ENCODE results near the gene FAM131B.

The FAM131B gene

DNA sequence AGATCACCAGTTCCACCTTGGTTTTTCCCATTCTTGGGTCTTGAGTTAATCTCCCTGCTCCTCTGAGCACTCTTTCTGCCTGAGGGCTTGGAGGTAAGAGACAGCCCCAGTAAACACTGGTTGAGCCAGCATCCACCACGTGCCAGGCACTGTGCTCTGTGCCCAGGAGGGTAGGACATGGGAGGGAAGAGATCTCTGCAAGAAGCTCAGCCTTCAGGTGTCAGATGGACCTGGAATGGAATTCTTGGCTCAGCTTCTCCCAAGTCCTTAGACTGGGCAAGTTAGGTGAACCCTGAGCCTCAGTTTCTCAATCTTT lies 21.1 kb upstream of the FAM131B start:
- DNase-seq (ENCODE audit: low read depth in 4 of 4, low spot score in 1 of 4): no peak

GRCh38 chr7:143382791-143383641 lies 20.5 kb upstream of the FAM131B start:
- no peak for DNase-seq (ENCODE audit: low read depth in 4 of 4, low spot score in 1 of 4)

DNA sequence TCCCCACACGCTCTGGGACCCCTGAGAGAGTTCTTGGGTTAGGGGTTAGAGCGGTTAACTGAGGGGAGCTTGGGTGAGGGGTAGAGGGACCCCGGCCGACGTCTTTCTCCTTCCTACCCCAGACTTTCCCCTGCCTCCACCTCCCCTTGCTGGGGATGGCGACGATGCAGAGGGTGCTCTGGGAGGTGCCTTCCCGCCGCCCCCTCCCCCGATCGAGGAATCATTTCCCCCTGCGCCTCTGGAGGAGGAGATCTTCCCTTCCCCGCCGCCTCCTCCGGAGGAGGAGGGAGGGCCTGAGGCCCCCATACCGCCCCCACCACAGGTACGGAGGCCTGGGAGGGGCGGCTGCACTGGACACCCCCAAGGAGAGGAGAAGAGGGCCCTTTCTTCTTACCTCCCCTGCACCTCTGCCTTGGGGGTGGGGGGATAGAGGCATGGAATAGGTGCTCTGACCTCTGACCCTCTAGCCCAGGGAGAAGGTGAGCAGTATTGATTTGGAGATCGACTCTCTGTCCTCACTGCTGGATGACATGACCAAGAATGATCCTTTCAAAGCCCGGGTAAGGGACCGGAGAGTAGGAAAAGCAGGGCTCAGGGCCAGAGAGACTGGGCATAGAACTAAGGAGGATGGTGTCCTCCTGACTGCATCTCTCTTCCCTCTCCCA lies 19.7 kb upstream of the FAM131B start:
- DNase-seq (ENCODE audit: low read depth in 4 of 4, low spot score in 1 of 4): no peak

GRCh38 chr7:143381427-143382125 lies 19.1 kb upstream of the FAM131B start:
- DNase-seq (ENCODE audit: low read depth in 4 of 4, low spot score in 1 of 4): peak in 1 of 4 experiments; percentile 13

- peak; percentile 65 to 89 (median 72) for DNase-seq (ENCODE audit: low read depth in 4 of 4, low spot score in 1 of 4)
Observed at GRCh38 chr7:143380646-143381426, 18.3 kb upstream of the FAM131B start, which contains the start of gene ZYX. Gene ZYX, plus strand, starts transcription at chr7:143381345. Its CDS starts 227 bp downstream, at chr7:143381572.

- DNase-seq (ENCODE audit: low read depth in 4 of 4, low spot score in 1 of 4): peak; percentile 77 to 82 (median 79)
Observed at GRCh38 chr7:143380260-143380645, 17.7 kb upstream of the FAM131B start.

GRCh38 chr7:143379611-143380259 lies 17.2 kb upstream of the FAM131B start:
- no peak for DNase-seq (ENCODE audit: low read depth in 4 of 4, low spot score in 1 of 4)

GRCh38 chr7:143376396-143376795 lies 13.9 kb upstream of the FAM131B start:
- no peak for DNase-seq (ENCODE audit: low read depth in 4 of 4, low spot score in 1 of 4)

- no peak for DNase-seq (ENCODE audit: low read depth in 4 of 4, low spot score in 1 of 4)
Observed at GRCh38 chr7:143375298-143376034, 13.0 kb upstream of the FAM131B start.

- DNase-seq (ENCODE audit: low read depth in 4 of 4, low spot score in 1 of 4): no peak
Observed at GRCh38 chr7:143374561-143374960, 12.0 kb upstream of the FAM131B start.

DNA sequence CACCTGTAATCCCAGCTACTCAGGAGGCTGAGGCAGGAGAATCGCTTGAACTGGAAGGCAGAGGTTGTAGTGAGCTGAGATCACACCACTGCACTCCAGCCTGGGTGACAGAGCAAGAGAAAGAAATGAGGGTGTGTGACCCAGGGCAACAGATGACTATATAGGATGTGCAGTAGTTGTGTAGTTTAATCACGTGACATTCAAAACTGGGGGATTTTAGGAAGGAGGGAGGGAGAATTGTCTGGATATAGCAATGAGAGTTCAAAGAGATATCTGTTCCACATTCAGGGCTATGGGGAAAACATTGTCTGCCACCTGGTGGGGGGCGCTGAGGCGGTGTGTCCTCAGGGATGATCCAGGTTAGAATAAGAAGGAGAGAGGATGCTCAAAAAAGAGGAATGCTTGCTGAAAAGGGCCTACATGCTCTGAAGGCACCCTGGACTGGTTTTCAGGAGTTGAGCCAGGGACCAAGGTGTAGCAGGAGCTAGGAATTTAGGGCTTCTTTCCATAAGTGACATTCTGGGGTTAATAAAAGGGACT lies 10.8 kb upstream of the FAM131B start:
- DNase-seq (ENCODE audit: low read depth in 4 of 4, low spot score in 1 of 4): no peak

GRCh38 chr7:143372070-143372469 lies 9.6 kb upstream of the FAM131B start:
- peak in 1 of 4 experiments; percentile 29 for DNase-seq (ENCODE audit: low read depth in 4 of 4, low spot score in 1 of 4)

DNA sequence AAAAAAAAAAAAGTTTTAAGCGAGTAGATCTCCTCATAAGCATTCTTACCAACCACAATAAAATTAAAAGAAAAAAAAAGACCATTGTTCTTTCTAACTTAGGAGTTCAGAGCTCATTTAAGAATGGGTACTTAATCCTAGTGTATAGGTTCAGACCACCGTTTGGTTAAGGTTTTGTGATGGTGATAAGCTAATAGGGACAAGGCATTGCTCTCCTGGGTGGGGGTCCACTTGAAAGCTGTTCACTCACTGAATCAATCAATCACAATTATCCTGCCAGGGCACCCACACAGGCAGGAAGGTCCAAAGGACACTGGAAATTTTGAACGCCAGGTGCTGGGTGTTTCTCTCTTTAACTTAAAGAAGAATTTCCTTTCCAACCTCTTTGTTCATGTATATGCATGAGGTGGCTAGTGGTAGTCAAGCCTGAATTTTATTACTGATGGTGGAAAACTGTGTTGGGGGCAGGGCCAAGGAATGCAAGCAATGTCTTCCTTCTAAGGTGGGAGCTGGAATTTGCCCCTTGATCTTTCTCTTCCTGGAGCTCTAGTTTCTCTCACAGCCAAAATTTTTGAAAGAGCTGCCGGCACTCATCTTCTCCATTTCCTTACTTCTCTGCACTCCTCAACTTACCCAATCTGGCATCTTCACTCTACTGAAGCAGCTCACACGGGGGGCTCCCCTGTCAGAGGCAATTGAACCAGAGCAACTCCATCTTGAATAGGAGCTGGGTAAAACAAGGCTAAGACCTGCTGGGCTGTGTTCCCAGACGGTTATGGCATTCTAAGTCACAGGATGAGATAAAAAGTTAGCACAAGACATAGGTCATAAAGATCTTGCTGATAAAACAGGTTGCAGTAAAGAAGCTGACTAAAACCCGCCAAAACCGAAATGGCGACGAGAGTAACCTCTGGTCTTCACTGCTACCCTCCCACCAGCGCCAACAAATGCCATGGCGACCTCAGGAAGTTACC lies 7.5 kb upstream of the FAM131B start:
- no peak for DNase-seq (ENCODE audit: low read depth in 4 of 4, low spot score in 1 of 4)

- no peak for DNase-seq (ENCODE audit: low read depth in 4 of 4, low spot score in 1 of 4)
Observed at GRCh38 chr7:143368387-143368786, 5.9 kb upstream of the FAM131B start.

- DNase-seq (ENCODE audit: low read depth in 4 of 4, low spot score in 1 of 4): no peak
Observed at GRCh38 chr7:143367972-143368371, 5.5 kb upstream of the FAM131B start.

DNA sequence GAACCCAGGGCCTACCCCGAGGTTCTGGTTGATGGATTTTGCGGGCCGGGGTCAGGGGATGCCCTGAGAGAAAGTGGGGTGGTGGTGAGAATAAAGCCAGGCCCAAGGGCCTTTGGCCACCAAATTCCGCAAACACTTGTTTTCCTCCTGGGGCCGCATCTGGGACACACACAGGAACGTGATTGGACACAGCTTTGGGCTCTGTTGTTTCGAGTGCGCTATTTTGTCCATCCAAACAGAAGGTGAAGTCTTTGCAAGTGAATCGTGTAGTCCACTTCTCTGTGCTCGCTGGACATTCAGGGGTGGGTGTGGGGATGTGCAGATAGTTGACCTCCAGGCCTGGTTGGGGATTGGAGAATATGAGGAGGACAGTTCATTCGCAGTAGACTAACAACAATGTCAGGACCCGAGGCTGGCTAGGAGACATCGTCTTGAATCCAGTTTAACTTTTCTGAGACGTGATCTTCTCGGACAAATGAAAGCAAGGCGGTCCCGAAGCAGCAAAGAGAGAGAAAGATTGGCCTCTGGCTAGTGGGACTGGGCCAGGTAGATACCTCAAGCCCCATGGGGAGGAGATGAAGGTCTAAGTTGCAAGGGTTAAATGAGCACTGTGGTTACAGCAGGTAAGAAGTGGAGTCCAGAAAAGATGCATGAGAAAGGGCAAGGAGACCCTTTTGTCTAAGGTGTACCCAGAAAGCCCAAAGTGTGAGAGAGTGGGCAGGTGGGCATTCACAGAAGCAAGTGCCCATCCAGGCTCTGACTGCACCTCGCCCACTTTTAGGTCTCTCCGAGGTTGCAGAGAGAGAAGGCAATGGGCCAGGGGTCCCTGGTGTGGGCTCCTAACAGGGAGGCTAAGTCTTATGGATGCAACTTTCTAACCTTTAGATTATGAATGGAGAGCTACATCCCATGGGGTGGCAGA lies 764 bp upstream of the FAM131B start:
- no peak for DNase-seq (ENCODE audit: low read depth in 4 of 4, low spot score in 1 of 4)

DNA sequence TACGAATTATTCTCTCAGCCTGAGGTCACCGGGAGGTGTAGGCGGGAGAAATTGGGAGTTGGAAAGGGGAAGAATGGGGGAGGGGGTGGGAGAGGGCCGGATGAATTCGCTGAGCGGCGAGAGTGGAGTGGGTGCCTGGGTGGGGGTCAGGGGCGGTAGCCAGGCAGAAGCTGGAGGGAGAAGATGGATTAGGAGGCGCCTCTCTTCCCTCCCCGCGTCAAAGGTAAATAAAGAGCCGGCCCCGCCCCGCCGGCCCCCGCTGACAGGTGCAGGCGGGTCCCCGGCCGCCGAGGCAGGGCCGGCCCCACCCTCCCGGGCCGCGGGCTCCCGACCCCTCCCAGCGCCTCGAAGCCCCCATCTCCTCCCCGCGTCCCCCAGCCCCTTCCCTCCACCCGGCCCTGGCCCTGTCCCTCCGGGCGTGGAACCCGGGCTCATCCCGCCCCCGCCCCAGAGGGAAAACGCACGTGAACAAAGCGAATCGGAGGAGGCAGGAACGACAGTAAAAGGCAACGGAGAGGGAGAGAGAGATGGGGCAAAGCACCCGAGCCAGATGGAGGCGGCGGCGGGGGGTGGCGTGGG lies 872 bp downstream of the FAM131B start:
- no peak for DNase-seq (ENCODE audit: low read depth in 4 of 4, low spot score in 1 of 4)

All from stimulated activated CD4-positive, alpha-beta T cell treated with anti-CD3 and anti-CD28 coated beads, Interleukin-1b, Interleukin-23, amount 100 ng/mL, for 24 hours (primary cell).